PC-3 (cell line): Measurements from ENCODE around the gene SLC47A1.

ENCODE experiments used
- CTCF ChIP-seq: fragments of 300-600 bp; sonication (generic); conservative IDR thresholded peaks from 2 replicates; pipeline ENCODE4 v1.5.1; 2017; ENCODE audit warnings: antibody characterized with exemption, low read depth, mild to moderate bottlenecking, low read length
- EZH2 ChIP-seq: fragments of 300-600 bp; sonication (generic); IDR thresholded peaks from one replicate; pipeline ENCODE4 v1.6.1; 2017; ENCODE audit warnings: antibody characterized with exemption, mild to moderate bottlenecking, low read length; ENCODE audit not compliant: unreplicated experiment
- EZH2phosphoT487 ChIP-seq: fragments of 300-600 bp; sonication (generic); IDR thresholded peaks from 2 replicates; pipeline ENCODE4 v1.6.1; 2018; ENCODE audit warnings: mild to moderate bottlenecking, antibody characterized with exemption, low read length, borderline replicate concordance

DNA sequence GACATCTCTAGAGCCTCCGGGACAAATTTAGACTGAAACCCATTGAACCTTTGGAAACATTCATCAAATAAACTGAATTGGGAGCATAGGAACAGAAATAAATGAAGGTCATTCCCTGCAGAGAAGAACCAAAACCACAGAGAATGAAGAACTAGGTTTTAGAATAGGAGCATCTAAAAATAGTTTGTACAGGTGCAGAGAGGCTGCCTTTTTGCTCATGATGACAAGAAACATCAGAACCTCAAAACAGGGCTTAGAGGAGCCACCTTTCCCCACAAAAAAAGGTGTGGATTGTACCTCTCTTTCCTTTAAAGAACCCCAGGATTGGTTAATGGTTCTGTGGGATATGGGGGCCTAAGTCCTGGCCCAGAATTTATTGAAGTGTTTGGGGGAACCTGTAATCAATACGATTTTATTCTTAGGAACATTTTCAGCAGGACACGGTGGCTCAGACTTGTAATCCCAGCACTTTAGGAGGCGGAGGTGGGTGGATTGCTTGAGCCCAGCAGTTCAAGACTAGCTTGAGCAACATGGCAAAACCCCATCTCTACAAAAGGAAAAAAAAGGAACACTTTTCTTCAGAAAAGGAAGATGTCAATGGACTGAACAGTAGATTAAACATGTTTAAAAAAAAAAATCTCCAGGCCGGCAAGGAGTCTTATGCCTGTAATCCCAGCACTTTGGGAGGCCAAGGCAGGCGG is 37.7 kb upstream of the SLC47A1 start:
- TF ChIP-seq CTCF = no peak
- no peak for TF ChIP-seq EZH2
- TF ChIP-seq EZH2phosphoT487 = no peak
